NAMALWA (cell line): ENCODE measurements around the gene DVL3.

Experiments used
- DNase-seq: peaks from one replicate; pipeline ENCODE4 v3.0.0-alpha.2; 2015; ENCODE audit warnings: low spot score

Gene DVL3

GRCh38 chr3:184211297-184211696 lies 56.1 kb downstream of the DVL3 start:
- DNase-seq, result no peak

GRCh38 chr3:184211718-184212117 lies 56.5 kb downstream of the DVL3 start:
- no peak for DNase-seq

GRCh38 chr3:184218814-184219213 lies 63.6 kb downstream of the DVL3 start:
- DNase-seq, result no peak

- DNase-seq, result no peak
Measured at GRCh38 chr3:184222521-184222920, 67.3 kb downstream of the DVL3 start.
